B cell (primary cell): ENCODE data around the gene PYGO1. TPM values are rescaled to one million over a fixed set of nuclear protein-coding genes. Genes with fewer than 3 reads are reported as not detected.

Experiments
- ATAC-seq: fragments of 200-7000 bp; cut with Tn5 transposase; one replicate; pipeline ENCODE4 v1.10.0; 2021; ENCODE audit warnings: low read depth, mild to moderate bottlenecking, moderate number of reproducible peaks, moderate library complexity
- CTCF ChIA-PET: fragments of 350-600 bp; sonication (Branson Sonifier 250); formaldehyde crosslinking; loops from one replicate; lab custom pipeline; 2021; ENCODE audit warnings: antibody characterized with exemption, inconsistent platforms; lab: Charles Lee
- POLR2A ChIA-PET: fragments of 350-600 bp; sonication (Branson Sonifier 250); formaldehyde crosslinking; loops from one replicate; lab custom pipeline; 2021; ENCODE audit warnings: antibody characterized with exemption; lab: Charles Lee
- DNase-seq: peaks from one replicate; pipeline ENCODE4 v3.0.0; 2013
- H2AFZ ChIP-seq: 2 replicates; pipeline ENCODE4 v1.6.1; 2012; ENCODE audit warnings: mild to moderate bottlenecking, low read depth, low read length; ENCODE audit not compliant: insufficient read depth, poor library complexity, severe bottlenecking
- H3K27ac ChIP-seq, 2 donors: 1 replicate in 1 of 2; 2 replicates in 1 of 2; pipeline ENCODE4 v1.5.1; 2012 to 2013; ENCODE audit warnings: low read length in 2 of 2, mild to moderate bottlenecking in 2 of 2, moderate library complexity in 1 of 2
- H3K27me3 ChIP-seq, 4 experiments: fragments of 200-600 bp in 1 of 4; sonication (generic) in 1 of 4; replicated peaks in 1 of 4; 1 replicate in 2 of 4; 2 replicates in 2 of 4; pipeline versions ENCODE4 v1.6.1 to v1.7.0; 2013 to 2016; ENCODE audit warnings: low read length in 3 of 4, mild to moderate bottlenecking in 2 of 4, mixed read lengths in 1 of 4, moderate library complexity in 1 of 4; ENCODE audit not compliant: insufficient read depth in 4 of 4, control insufficient read depth in 3 of 4; ENCODE audit errors: control extremely low read depth in 1 of 4
- H3K36me3 ChIP-seq, 2 experiments: replicated peaks in 1 of 2; 1 replicate in 1 of 2; 2 replicates in 1 of 2; pipeline versions ENCODE4 v1.6.1 to v1.7.1; 2013; ENCODE audit warnings: low read length in 1 of 2; ENCODE audit not compliant: insufficient read depth in 2 of 2, control insufficient read depth in 1 of 2; ENCODE audit errors: control extremely low read depth in 1 of 2, extremely low read depth in 1 of 2
- H3K4me1 ChIP-seq, 2 donors: fragments of 200-600 bp in 1 of 2; sonication (generic) in 1 of 2; 1 replicate in 1 of 2; 2 replicates in 1 of 2; pipeline versions ENCODE4 v1.5.1 to v1.6.1; 2013 to 2017; ENCODE audit warnings: low read length in 2 of 2; ENCODE audit not compliant: control insufficient read depth in 2 of 2, insufficient read depth in 2 of 2
- H3K4me2 ChIP-seq: replicated peaks from 2 replicates; pipeline ENCODE3; 2012; ENCODE audit warnings: mild to moderate bottlenecking, low read depth, low read length; ENCODE audit not compliant: poor library complexity, severe bottlenecking
- H3K4me3 ChIP-seq, 5 experiments: fragments of 200-600 bp in 1 of 5; sonication (generic) in 1 of 5; 1 replicate in 3 of 5; 2 replicates in 2 of 5; pipeline versions ENCODE4 v1.5.1 to v1.7.0; 2011 to 2016; ENCODE audit warnings: low read length in 4 of 5, mild to moderate bottlenecking in 4 of 5, low read depth in 2 of 5, control low read depth in 1 of 5, moderate library complexity in 1 of 5; ENCODE audit not compliant: insufficient read depth in 1 of 5; ENCODE audit errors: control extremely low read depth in 1 of 5, extremely low read depth in 1 of 5
- H3K79me2 ChIP-seq: fragments of 200-600 bp; sonication (generic); one replicate; pipeline ENCODE4 v1.6.0; 2016; ENCODE audit warnings: low read length; ENCODE audit not compliant: control insufficient read depth, insufficient read depth
- H3K9ac ChIP-seq: fragments of 200-600 bp; sonication (generic); 2 replicates; pipeline ENCODE4 v1.6.1; 2017; ENCODE audit warnings: mild to moderate bottlenecking, low read length, moderate library complexity
- H3K9me3 ChIP-seq, 3 donors: one replicate each; pipeline versions ENCODE4 v1.6.1 to v1.7.1; 2013; ENCODE audit warnings: low read length in 2 of 3; ENCODE audit not compliant: control insufficient read depth in 2 of 3, insufficient read depth in 1 of 3; ENCODE audit errors: control extremely low read depth in 1 of 3
- H4K20me1 ChIP-seq: 2 replicates; pipeline ENCODE4 v1.6.0; 2012; ENCODE audit warnings: mild to moderate bottlenecking, low read length; ENCODE audit not compliant: insufficient read depth, control insufficient read depth, poor library complexity, severe bottlenecking
- H3K27ac Mint-ChIP-seq: one replicate; pipeline ENCODE4 v1.8.0; 2021; ENCODE audit warnings: mixed read lengths
- H3K27me3 Mint-ChIP-seq: one replicate; pipeline ENCODE4 v1.8.0; 2021; ENCODE audit warnings: mixed read lengths
- H3K4me1 Mint-ChIP-seq: one replicate; pipeline ENCODE4 v1.8.0; 2021; ENCODE audit warnings: mixed read lengths
- H3K4me3 Mint-ChIP-seq: one replicate; pipeline ENCODE4 v1.8.0; 2021; ENCODE audit warnings: mixed read lengths
- H3K9me3 Mint-ChIP-seq: one replicate; pipeline ENCODE4 v1.8.0; 2022; ENCODE audit warnings: mixed read lengths; ENCODE audit not compliant: insufficient read depth
- EZH2 ChIP-seq: IDR thresholded peaks from 2 replicates; pipeline ENCODE4 v1.6.1; 2012; ENCODE audit warnings: borderline replicate concordance, low read depth, mild to moderate bottlenecking, moderate library complexity, low read length; ENCODE audit not compliant: insufficient read depth, poor library complexity, severe bottlenecking
- WGBS: methylation state at CpG from one replicate; pipeline ENCODE4 v1.1.5; 2013; ENCODE audit warnings: missing lambda C conversion rate; ENCODE audit not compliant: insufficient coverage; 5-methylcytosine and 5-hydroxymethylcytosine counted together
- intact Hi-C: fragments of 100-400 bp; cut with micrococcal nuclease; formaldehyde crosslinking; loops from one replicate; pipeline ENCODE4 v1.10.0; 2022
- polyA plus RNA-seq: library from polyadenylated mRNA; depleted of rRNA; stranded (reverse); fragments of >200 nt; gene quantifications from 2 replicates; pipeline ENCODE4 v1.2.3, GENCODE V29; 2012
- total RNA-seq, 2 donors: library from RNA; stranded (reverse); fragments of 120-200 nt in 1 of 2; gene quantifications; 1 replicate in 1 of 2; 2 replicates in 1 of 2; pipeline versions ENCODE4 v1.2.3 to v1.2.4, GENCODE V29; 2013 to 2022
- TF ChIP-seq, protein P1 (sequence below): fragments of 200-600 bp; IDR thresholded peaks from one replicate; pipeline ENCODE4 v1.8.0; 2022; ENCODE audit warnings: antibody characterized with exemption, mild to moderate bottlenecking

Gene PYGO1
- total and polyA plus RNA-seq, 2 donors (not counting 1 experiment from before 2014, with no cell fraction given), result 0.02 TPM; not detected in 1

DNA sequence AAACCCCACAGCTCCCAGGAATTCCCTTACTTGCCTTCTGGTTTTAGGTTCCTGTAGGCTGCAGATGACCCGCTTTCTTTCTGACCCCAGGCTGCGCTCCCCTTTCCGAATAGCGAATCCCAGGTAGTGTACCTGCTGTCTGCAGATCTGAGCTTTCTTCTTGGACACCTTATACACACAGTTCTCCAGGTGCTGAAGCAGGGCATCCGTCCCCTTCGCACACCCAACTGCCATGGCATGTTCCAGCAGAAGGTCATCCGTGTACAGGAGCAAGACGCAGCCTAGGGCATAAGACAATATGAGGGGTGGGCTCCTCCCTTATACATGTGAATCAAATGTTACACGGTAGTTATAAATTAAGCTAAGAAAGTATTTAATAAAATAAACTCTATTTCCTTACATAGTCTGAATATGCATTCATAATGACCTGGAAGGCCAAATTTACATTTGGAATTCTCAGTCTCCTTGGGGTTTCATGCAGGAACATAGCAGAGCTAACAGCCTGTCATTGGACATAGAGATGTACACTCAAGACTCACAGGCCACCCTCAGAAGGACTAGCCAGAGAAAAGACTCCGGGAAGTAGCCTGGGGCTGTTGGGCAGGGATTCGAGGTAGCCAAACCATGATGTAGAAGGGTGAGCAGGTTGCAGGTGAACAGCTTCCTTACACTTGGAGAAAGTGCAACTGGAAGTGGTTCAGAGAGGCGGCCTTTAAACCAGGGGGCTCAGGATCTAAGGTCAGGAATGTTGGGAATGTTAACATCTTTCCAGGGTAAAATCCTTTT is 72.0 kb downstream of the PYGO1 start:
- 99% methylated on average over 6 of the region's 12 CpGs for WGBS
- Mint-ChIP-seq H3K9me3 (no peaks in the 10 kb centered on the region), H3K27ac (no peak overlapping the region), H3K27me3 (peaks cover 9% of the 10 kb centered on the region), H3K4me3 (no peak overlapping the region), H3K4me1 (no peaks in the 10 kb centered on the region)
- CTCF ChIA-PET, result interaction anchor here (0.6 kb wide), 1 partner anchor 96 kb away, joined by 3 read pairs; no protein-coding TSS in a partner anchor
- ATAC-seq (no peak), DNase-seq (no peak)
- H3K27me3 ChIP-seq, result no peaks in the 10 kb centered on the region
- no peak overlapping the region for H3K4me3 ChIP-seq
- no peak overlapping the region for H3K9ac ChIP-seq
- no peak overlapping the region for H2AFZ ChIP-seq
- H3K36me3 ChIP-seq, result no peaks in the 10 kb centered on the region
- intact Hi-C loops, result no loop called here
- H4K20me1 ChIP-seq, result no peaks in the 10 kb centered on the region
- H3K4me2 ChIP-seq, result no peak overlapping the region
- H3K79me2 ChIP-seq, result no peaks in the 10 kb centered on the region
- POLR2A ChIA-PET, result no interaction called here
- H3K9me3 ChIP-seq, result no peaks in the 10 kb centered on the region
- H3K27ac ChIP-seq, result no peak overlapping the region
- TF ChIP-seq, protein P1, sequence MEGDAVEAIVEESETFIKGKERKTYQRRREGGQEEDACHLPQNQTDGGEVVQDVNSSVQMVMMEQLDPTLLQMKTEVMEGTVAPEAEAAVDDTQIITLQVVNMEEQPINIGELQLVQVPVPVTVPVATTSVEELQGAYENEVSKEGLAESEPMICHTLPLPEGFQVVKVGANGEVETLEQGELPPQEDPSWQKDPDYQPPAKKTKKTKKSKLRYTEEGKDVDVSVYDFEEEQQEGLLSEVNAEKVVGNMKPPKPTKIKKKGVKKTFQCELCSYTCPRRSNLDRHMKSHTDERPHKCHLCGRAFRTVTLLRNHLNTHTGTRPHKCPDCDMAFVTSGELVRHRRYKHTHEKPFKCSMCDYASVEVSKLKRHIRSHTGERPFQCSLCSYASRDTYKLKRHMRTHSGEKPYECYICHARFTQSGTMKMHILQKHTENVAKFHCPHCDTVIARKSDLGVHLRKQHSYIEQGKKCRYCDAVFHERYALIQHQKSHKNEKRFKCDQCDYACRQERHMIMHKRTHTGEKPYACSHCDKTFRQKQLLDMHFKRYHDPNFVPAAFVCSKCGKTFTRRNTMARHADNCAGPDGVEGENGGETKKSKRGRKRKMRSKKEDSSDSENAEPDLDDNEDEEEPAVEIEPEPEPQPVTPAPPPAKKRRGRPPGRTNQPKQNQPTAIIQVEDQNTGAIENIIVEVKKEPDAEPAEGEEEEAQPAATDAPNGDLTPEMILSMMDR, result no peak
- TF ChIP-seq EZH2, result no peak
- H3K4me1 ChIP-seq, result no peaks in the 10 kb centered on the region

DNA sequence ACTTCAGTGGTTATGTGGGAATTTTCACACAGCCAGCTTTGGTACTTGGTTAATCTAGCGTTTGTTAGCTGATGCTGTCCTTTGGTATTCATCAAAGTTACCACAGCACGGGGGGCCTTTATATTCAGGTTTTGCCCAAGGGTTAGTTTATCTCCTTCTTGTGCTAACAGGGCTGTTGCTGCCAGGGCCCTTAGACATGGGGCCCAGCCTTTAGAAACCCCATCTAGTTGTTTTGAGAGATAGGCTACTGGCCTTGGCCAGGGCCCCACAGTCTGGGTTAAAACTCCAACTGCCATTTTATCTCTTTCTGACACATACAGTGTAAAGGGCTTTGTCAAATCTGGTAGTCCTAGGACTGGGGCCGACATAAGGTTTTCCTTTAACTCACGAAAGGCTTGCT is 72.7 kb downstream of the PYGO1 start:
- H3K27ac Mint-ChIP-seq, result no peak overlapping the region
- no peak for ATAC-seq
- 94% methylated on average over 3 of the region's 4 CpGs for WGBS

More for the DNA sequence above, 72.7 kb downstream of the PYGO1 start:
- Mint-ChIP-seq H3K27me3 (peaks cover 9% of the 10 kb centered on the region), H3K4me3 (no peak overlapping the region), H3K4me1 (no peaks in the 10 kb centered on the region), H3K9me3 (no peaks in the 10 kb centered on the region)
- Histone ChIP-seq H3K27ac (no peak overlapping the region), H3K36me3 (no peaks in the 10 kb centered on the region), H2AFZ (no peak overlapping the region), H3K4me3 (no peak overlapping the region), H3K4me2 (no peak overlapping the region), H3K9ac (no peak overlapping the region), H4K20me1 (no peaks in the 10 kb centered on the region), H3K79me2 (no peaks in the 10 kb centered on the region), H3K9me3 (no peaks in the 10 kb centered on the region), H3K27me3 (no peaks in the 10 kb centered on the region), H3K4me1 (no peaks in the 10 kb centered on the region)
- ChIA-PET CTCF (no interaction called here), POLR2A (no interaction called here)
- intact Hi-C loops, result no loop called here
- no peak for TF ChIP-seq EZH2
- no peak for DNase-seq
